ENCODE measurements around the gene PCDHGB3.
A peak's percentile ranks its signal among the peaks of the same experiment; 100 is the strongest.
"Not testable (repeated sequence)": the region's sequence is repeated elsewhere in the genome, so short reads cannot be mapped to it uniquely, and the experiment has no call there.

The PCDHGB3 gene

DNA sequence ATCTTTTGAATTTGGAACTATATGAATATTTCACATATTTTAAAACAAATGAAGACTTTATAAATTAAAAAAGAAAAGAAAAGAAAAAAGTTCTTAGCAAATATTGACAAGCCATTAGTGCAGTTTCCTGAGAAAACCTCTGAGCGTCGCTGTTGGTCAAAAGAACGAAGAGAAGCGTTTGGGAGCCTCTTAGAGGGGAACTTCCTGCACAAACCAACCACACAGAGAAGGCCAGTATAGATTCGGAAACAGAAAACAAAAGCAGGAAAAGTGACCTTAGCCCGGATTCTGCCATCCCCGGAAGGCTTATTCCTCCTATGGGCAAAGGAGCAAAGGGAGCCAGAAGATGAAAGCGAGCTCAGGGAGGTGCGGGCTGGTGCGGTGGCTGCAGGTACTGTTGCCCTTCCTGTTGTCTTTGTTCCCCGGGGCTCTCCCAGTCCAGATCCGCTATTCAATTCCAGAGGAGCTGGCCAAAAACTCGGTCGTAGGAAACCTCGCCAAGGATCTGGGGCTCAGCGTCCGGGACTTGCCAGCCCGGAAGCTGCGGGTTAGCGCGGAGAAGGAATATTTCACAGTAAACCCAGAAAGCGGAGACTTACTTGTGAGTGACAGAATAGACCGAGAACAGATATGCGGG is 10.1 kb upstream of the PCDHGB3 start, which contains the start of gene PCDHGB2:
Gene PCDHGB2 (plus strand): TSS at position 205 of the 637 bp plus-strand sequence. CDS start 142 bp downstream, at position 347.
- DNase-seq = peak; percentile 4

DNA sequence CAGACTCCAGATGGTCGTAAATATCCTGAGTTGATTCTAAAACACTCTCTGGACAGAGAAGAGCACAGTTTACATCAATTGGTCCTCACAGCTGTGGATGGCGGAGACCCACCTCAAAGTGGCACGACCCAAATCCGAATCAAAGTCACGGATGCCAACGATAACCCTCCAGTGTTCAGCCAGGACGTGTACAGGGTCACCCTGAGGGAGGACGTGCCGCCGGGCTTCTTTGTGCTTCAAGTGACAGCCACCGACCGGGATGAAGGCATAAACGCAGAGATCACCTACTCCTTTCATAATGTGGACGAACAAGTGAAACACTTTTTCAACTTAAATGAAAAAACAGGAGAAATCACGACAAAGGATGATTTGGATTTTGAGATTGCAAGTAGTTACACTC is 9.4 kb upstream of the PCDHGB3 start:
- DNase-seq = no peak

DNA sequence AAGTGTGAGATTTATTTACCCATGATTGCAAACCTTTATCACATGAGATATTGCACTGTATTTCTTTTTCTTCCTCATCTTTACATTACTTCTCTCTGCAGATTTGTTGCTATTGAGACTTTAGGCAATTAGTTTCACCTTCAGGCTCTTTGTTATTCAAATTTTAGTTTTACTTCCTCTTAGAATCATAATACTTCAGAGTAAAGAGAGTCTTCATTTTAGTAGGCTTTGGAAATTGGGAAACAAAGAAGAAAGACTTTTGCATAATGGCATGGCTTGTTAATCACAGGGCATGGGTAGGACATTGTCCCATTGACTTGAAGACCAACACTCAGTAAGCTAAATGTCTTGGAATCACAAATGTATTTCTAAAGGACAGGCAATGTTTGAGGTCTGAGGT is 7.3 kb upstream of the PCDHGB3 start:
- DNase-seq = no peak

DNA sequence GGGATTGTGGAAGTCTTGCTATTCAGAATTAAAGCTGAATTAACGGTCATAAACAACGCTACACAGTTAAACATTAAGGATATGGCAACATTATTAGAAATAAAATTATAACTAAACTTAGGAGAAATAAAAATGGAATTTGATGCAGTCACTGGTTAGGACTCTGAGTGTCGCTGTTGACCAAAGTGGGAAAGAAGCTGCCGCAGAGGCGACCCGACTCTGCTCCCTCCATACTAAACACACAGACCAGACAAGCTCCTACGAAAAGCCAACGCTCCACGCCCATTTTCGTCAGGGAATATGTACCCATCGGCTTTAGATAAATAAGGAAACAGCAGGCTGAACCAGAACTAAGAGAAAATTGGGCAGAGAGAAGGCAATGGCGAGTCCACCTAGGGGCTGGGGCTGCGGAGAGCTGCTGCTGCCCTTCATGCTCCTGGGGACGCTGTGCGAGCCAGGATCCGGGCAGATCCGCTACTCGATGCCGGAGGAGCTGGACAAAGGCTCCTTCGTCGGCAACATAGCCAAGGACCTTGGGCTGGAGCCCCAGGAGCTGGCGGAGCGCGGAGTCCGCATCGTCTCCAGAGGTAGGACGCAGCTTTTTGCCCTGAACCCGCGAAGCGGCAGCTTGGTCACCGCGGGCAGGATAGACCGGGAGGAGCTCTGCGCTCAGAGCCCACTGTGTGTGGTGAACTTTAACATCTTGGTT is 5.9 kb upstream of the PCDHGB3 start, which contains the start of gene PCDHGA5:
Gene PCDHGA5 (plus strand): TSS at position 211 of the 709 bp plus-strand sequence. CDS start 169 bp downstream, at position 380.
- DNase-seq = no peak

DNA sequence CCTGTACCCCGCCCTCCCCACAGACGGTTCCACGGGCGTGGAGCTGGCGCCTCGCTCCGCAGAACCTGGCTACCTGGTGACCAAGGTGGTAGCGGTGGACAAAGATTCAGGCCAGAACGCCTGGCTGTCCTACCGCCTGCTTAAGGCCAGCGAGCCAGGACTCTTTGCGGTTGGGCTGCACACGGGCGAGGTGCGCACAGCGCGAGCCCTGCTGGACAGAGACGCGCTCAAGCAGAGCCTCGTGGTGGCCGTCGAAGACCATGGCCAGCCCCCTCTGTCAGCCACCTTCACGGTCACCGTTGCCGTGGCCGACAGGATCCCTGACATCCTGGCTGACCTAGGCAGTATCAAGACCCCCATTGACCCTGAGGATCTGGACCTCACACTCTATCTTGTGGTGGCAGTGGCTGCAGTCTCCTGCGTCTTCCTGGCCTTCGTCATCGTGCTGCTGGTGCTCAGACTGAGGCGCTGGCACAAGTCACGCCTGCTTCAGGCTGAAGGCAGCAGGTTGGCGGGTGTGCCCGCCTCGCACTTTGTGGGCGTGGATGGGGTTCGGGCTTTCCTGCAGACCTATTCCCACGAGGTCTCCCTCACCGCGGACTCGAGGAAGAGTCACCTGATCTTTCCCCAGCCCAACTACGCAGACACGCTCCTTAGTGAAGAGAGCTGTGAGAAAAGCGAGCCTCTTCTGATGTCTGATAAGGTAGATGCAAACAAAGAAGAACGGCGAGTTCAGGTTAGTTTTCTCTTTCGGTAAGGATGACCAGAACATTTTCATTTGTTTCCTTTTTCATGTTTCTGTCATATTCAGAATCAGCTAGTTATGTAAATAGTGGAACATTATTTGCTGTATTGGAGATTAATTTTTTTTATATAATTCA is 3.8 kb upstream of the PCDHGB3 start:
- no peak for DNase-seq

DNA sequence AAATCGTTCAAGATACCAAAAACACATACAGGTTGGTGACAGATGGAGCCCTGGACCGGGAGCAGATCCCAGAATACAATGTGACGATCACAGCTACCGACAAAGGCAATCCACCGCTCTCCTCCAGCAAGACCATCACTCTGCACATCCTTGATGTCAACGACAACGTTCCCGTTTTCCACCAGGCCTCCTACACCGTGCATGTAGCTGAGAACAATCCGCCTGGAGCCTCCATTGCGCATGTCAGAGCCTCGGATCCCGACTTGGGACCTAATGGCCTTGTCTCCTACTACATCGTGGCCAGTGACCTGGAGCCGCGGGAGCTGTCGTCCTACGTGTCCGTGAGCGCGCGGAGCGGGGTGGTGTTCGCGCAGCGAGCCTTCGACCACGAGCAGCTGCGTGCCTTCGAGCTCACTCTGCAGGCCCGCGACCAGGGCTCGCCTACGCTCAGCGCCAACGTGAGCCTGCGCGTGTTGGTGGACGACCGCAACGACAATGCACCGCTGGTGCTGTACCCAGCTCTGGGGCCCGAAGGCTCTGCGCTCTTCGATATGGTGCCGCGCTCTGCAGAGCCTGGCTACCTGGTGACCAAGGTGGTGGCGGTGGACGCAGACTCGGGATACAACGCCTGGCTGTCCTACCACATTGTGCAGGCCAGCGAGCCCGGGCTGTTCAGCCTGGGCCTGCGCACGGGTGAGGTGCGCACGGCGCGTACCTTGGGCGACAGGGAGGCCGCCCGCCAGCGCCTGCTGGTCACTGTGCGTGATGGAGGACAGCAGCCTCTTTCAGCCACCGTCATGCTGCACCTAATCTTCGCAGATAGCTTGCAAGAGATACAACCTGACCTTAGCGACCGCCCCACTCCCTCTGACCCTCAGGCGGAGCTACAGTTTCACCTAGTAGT is 1.8 kb downstream of the PCDHGB3 start:
- DNase-seq = no peak

DNA sequence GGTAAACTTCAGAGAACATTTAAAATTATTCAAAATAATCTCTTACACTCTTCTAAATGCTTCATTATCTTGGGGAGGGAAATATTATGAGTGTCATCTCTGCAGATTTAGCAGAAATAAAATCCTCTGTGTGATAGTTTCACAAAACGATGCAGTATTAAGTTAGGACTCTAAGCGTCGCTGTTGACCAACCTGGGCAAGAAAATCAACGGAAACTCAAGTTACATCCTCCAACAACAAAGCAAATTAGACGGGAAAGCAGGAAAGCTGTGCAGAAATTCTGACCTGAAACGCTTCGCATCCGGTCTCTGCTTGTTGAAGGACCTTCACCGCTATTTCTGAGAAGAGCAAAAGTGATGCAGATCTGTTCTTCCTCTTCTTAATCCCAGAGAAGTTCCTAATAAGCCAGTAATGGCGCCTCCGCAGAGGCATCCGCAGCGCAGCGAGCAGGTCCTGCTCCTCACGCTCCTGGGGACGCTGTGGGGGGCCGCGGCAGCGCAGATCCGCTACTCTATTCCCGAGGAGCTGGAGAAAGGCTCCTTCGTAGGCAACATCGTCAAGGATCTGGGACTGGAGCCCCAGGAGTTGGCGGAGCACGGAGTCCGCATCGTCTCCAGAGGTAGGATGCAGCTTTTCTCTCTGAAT is 3.8 kb downstream of the PCDHGB3 start, which contains the start of gene PCDHGA6:
Gene PCDHGA6 (plus strand): TSS at position 219 of the 645 bp plus-strand sequence. CDS start 193 bp downstream, at position 412.
- no peak for DNase-seq

DNA sequence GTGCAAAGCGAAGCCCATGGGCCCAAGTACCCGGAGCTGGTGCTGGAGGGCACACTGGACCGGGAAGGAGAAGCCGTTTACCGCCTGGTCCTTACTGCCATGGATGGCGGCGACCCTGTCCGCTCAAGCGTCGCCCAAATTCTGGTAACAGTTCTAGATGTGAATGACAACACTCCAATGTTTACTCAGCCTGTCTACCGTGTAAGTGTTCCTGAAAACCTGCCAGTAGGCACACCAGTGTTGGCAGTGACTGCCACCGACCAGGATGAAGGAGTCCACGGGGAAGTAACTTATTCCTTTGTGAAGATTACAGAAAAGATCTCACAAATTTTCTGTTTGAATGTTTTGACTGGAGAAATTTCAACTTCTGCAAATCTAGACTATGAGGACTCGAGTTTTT is 4.6 kb downstream of the PCDHGB3 start:
- no peak for DNase-seq

DNA sequence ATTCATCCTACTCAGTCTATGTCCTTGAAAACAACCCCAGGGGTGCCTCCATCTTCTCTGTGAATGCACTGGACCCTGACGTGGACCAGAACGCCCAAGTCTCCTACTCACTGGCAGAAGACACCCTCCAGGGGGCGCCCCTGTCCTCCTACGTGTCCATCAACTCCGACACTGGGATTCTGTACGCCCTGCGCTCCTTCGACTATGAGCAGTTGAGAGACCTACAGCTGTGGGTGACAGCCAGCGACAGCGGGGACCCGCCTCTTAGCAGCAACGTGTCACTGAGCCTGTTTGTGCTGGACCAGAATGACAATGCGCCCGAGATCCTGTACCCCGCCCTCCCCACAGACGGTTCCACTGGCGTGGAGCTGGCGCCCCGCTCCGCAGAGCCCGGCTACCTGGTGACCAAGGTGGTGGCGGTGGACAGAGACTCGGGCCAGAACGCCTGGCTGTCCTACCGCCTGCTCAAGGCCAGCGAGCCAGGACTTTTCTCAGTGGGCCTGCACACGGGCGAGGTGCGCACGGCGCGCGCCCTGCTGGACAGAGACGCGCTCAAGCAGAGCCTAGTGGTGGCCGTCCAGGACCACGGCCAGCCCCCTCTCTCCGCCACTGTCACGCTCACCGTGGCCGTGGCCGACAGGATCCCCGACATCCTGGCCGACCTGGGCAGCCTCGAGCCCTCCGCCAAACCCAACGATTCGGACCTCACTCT is 5.6 kb downstream of the PCDHGB3 start:
- DNase-seq = not testable (repeated sequence)

DNA sequence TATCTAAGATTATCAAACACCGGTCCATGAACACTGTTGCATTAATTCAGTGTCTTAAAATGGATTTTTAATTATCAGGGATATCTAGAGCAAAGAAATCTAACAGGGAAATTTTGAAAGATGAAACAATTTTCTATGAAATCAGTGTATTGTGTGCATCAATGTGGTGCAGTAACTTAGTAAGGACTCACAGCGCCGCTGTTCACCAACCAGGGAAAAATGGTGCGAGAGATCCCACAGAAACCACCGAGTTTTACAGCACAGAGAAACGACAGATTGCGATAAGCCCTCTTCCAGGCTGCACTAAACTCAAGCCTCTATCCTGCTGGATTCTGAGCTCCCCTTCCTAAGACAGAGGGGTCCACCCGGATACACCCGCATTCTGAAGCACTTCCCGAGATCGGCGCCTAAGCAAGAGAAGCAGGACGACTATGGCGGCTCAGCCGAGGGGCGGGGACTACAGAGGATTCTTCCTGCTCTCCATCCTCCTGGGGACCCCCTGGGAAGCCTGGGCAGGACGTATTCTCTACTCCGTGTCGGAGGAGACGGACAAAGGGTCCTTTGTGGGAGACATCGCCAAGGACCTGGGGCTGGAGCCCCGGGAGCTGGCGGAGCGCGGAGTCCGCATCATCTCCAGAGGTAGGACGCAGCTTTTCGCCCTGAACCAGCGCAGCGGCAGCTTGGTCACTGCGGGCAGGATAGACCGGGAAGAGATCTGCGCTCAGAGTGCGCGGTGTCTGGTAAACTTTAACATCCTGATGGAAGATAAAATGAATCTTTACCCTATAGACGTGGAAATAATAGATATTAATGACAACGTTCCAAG is 12.6 kb downstream of the PCDHGB3 start, which contains the start of gene PCDHGA7:
Gene PCDHGA7 (plus strand): TSS at position 274 of the 826 bp plus-strand sequence. CDS start 158 bp downstream, at position 432.
- DNase-seq = peak; percentile 53

DNA sequence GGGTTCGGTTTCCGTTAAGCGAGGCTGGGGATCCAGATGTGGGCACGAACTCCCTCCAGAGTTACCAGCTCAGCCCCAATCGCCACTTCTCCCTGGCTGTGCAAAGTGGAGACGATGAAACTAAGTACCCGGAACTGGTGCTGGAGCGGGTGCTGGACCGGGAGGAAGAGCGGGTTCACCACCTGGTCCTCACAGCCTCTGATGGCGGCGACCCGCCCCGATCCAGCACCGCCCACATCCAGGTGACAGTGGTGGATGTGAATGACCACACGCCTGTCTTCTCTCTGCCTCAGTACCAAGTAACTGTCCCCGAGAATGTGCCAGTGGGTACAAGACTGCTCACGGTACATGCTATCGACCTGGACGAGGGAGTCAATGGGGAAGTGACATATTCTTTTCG is 13.3 kb downstream of the PCDHGB3 start:
- no peak for DNase-seq

DNA sequence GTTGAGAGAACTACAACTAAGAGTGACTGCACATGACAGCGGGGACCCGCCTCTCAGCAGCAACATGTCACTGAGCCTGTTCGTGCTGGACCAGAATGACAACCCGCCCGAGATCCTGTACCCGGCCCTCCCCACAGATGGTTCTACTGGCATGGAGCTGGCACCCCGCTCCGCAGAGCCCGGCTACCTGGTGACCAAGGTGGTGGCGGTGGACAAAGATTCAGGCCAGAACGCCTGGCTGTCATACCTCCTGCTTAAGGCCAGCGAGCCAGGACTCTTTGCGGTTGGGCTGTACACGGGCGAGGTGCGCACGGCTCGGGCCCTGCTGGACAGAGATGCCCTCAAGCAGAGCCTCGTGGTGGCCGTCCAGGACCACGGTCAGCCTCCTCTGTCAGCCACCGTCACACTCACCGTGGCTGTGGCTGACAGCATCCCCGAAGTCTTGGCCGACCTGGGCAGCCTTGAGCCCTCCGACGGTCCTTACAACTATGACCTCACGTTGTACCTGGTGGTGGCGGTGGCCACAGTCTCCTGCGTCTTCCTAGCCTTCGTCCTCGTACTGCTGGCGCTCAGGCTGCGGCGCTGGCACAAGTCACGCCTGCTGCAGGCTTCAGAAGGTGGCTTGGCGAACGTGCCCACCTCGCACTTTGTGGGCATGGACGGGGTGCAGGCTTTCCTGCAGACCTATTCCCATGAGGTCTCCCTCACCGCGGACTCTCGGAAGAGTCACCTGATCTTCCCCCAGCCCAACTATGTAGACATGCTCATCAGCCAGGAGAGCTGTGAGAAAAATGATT is 14.6 kb downstream of the PCDHGB3 start:
- DNase-seq = no peak

DNA sequence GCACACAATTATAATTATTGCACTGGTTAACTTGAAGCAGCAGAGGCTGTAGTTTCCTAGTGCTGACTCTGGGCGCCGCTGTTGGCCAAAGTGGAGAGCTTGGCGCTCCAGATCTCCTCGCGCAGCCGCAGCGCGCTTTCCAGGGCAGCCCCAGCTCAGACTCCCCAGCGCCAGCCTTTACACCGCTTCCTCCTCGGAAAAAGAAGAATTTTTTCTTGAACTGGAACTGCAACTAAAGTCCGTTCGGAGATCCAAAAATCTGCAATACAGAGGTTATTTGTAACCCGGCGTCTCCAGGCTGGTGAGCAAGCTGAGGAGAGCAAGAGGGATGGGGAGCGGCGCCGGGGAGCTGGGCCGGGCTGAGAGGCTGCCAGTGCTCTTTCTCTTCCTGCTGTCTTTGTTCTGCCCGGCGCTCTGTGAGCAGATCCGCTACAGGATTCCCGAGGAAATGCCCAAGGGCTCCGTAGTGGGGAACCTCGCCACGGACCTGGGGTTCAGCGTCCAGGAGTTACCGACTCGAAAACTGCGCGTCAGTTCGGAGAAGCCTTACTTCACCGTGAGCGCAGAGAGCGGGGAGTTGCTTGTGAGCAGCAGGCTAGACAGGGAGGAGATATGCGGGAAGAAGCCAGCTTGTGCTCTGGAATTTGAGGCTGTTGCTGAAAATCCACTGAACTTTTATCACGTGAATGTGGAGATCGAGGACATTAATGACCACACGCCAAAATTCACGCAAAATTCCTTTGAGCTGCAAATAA is 17.7 kb downstream of the PCDHGB3 start, which contains the start of gene PCDHGB4:
Gene PCDHGB4 (plus strand): TSS at position 142 of the 755 bp plus-strand sequence. CDS start 187 bp downstream, at position 329.
- peak; percentile 7 for DNase-seq

DNA sequence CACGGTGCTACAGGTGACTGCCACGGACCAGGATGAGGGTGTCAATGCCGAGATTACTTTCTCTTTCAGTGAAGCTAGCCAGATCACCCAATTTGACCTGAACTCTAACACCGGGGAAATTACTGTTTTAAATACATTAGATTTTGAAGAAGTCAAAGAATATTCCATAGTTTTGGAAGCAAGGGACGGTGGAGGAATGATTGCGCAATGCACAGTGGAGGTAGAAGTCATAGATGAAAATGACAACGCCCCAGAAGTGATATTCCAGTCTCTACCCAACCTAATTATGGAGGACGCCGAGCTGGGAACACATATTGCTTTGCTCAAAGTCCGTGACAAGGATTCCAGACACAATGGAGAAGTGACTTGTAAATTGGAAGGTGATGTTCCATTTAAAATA is 18.6 kb downstream of the PCDHGB3 start:
- no peak for DNase-seq

DNA sequence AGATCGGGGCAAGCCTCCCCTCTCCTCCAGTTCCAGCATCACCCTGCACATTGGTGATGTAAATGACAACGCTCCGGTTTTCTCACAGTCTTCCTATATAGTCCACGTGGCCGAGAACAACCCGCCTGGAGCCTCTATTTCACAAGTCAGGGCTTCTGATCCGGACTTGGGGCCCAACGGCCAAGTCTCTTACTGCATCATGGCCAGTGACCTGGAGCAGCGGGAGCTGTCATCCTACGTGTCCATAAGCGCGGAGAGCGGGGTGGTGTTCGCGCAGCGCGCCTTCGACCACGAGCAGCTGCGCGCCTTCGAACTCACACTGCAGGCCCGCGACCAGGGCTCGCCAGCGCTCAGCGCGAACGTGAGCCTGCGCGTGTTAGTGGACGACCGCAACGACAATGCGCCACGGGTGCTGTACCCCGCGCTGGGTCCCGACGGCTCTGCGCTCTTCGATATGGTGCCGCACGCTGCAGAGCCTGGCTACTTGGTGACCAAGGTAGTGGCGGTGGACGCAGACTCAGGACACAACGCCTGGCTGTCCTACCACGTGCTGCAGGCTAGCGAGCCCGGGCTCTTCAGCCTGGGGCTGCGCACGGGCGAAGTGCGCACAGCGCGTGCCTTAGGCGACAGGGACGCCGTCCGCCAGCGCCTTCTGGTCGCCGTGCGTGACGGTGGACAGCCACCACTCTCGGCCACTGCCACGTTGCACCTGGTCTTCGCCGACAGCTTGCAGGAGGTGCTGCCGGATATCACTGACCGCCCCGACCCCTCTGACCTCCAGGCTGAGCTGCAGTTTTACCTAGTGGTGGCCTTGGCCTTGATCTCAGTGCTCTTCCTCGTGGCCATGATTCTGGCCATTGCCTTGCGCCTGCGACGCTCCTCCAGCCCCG is 19.4 kb downstream of the PCDHGB3 start:
- no peak for DNase-seq

DNA sequence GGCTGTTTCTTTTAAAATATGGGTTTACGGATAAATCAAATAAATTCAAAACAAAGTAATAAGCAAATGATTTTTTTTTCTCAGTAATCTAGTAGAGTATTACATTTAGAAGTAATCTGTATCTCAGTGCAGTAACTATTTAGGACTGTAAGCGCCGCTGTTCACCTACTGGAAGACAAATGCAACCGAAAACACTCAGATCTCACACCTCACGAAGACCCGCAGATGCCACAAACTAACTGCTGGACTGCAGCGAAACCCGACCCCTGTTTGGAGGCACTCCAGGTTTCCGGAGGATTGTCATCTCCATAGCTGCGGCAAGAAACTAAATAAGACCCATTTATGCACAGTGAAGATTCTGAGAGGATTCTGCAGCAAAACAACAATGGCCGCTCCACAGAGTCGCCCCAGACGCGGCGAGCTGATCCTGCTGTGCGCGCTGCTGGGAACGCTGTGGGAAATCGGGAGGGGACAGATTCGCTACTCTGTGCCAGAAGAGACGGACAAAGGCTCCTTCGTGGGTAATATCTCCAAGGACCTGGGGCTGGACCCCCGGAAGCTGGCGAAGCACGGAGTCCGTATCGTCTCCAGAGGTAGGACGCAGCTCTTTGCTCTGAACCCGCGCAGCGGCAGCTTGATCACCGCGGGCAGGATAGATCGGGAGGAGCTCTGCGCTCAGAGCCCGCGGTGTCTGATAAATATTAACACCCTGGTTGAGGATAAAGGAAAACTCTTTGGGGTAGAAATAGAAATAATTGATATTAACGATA is 22.6 kb downstream of the PCDHGB3 start, which contains the start of gene PCDHGA8:
Gene PCDHGA8 (plus strand): TSS at position 205 of the 770 bp plus-strand sequence. CDS start 181 bp downstream, at position 386.
- no peak for DNase-seq

Measured in NCI-H82 (cell line).